Measurements from ENCODE around the gene ANTXRL.
"Not testable (repeated sequence)": the region's sequence is repeated elsewhere in the genome, so short reads cannot be mapped to it uniquely, and the experiment has no call there.

ANTXRL gene

GRCh38 chr10:46239993-46240683 is 46.7 kb upstream of the ANTXRL start:
- no peak for DNase-seq (ENCODE audit: low read depth in 1 of 2, low spot score in 1 of 2)
- no peaks in the 10 kb centered on the region for H3K27me3 ChIP-seq (ENCODE audit: insufficient read depth, poor library complexity, severe bottlenecking)
- TF ChIP-seq GABPA (IDR thresholded peaks at IDR 0.05; ENCODE audit: low read depth), result no peak
- no peak for TF ChIP-seq REST (IDR thresholded peaks at IDR 0.05; ENCODE audit: insufficient replicate concordance, low read depth)
- TF ChIP-seq SPI1 (IDR thresholded peaks at IDR 0.05; ENCODE audit: borderline replicate concordance, low read depth), result no peak
- TF ChIP-seq, protein P1, sequence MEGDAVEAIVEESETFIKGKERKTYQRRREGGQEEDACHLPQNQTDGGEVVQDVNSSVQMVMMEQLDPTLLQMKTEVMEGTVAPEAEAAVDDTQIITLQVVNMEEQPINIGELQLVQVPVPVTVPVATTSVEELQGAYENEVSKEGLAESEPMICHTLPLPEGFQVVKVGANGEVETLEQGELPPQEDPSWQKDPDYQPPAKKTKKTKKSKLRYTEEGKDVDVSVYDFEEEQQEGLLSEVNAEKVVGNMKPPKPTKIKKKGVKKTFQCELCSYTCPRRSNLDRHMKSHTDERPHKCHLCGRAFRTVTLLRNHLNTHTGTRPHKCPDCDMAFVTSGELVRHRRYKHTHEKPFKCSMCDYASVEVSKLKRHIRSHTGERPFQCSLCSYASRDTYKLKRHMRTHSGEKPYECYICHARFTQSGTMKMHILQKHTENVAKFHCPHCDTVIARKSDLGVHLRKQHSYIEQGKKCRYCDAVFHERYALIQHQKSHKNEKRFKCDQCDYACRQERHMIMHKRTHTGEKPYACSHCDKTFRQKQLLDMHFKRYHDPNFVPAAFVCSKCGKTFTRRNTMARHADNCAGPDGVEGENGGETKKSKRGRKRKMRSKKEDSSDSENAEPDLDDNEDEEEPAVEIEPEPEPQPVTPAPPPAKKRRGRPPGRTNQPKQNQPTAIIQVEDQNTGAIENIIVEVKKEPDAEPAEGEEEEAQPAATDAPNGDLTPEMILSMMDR (IDR thresholded peaks at IDR 0.05; ENCODE audit: insufficient read depth, low read length), result no peak
- no peak for TF ChIP-seq POLR2AphosphoS5 (IDR thresholded peaks at IDR 0.05; ENCODE audit: low read depth)

GRCh38 chr10:46240684-46241565 is 45.9 kb upstream of the ANTXRL start:
- Histone ChIP-seq H3K27ac (replicated peaks) (no peak overlapping the region), H3K27me3 (ENCODE audit: insufficient read depth, poor library complexity, severe bottlenecking) (no peaks in the 10 kb centered on the region), H3K4me3 (replicated peaks; ENCODE audit: insufficient read depth, low read length) (no peak overlapping the region)
- DNase-seq (ENCODE audit: low read depth in 1 of 2, low spot score in 1 of 2), result no peak
- TF ChIP-seq, protein P1 (IDR thresholded peaks at IDR 0.05; ENCODE audit: insufficient read depth, low read length), result no peak
- TF ChIP-seq SPI1 (IDR thresholded peaks at IDR 0.05; ENCODE audit: borderline replicate concordance, low read depth) (no peak), GABPA (IDR thresholded peaks at IDR 0.05; ENCODE audit: low read depth) (no peak), REST (IDR thresholded peaks at IDR 0.05; ENCODE audit: insufficient replicate concordance, low read depth) (no peak), POLR2AphosphoS5 (IDR thresholded peaks at IDR 0.05; ENCODE audit: low read depth) (no peak)

More at GRCh38 chr10:46239993-46240683, 46.7 kb upstream of the ANTXRL start:
- H3K4me3 ChIP-seq (replicated peaks; ENCODE audit: insufficient read depth, low read length), result no peak overlapping the region
- no peak overlapping the region for H3K27ac ChIP-seq (replicated peaks)

- H3K27ac ChIP-seq (replicated peaks), result no peak overlapping the region
- TF ChIP-seq SPI1 (IDR thresholded peaks at IDR 0.05; ENCODE audit: borderline replicate concordance, low read depth) (no peak), POLR2AphosphoS5 (IDR thresholded peaks at IDR 0.05; ENCODE audit: low read depth) (no peak), REST (IDR thresholded peaks at IDR 0.05; ENCODE audit: insufficient replicate concordance, low read depth) (no peak), GABPA (IDR thresholded peaks at IDR 0.05; ENCODE audit: low read depth) (no peak)
- TF ChIP-seq, protein P1 (IDR thresholded peaks at IDR 0.05; ENCODE audit: insufficient read depth, low read length), result no peak
- no peak for DNase-seq (ENCODE audit: low read depth in 1 of 2, low spot score in 1 of 2)
- H3K4me3 ChIP-seq (replicated peaks; ENCODE audit: insufficient read depth, low read length), result no peak overlapping the region
- H3K27me3 ChIP-seq (ENCODE audit: insufficient read depth, poor library complexity, severe bottlenecking), result no peaks in the 10 kb centered on the region
Observed at GRCh38 chr10:46245381-46245900, 41.4 kb upstream of the ANTXRL start.

DNA sequence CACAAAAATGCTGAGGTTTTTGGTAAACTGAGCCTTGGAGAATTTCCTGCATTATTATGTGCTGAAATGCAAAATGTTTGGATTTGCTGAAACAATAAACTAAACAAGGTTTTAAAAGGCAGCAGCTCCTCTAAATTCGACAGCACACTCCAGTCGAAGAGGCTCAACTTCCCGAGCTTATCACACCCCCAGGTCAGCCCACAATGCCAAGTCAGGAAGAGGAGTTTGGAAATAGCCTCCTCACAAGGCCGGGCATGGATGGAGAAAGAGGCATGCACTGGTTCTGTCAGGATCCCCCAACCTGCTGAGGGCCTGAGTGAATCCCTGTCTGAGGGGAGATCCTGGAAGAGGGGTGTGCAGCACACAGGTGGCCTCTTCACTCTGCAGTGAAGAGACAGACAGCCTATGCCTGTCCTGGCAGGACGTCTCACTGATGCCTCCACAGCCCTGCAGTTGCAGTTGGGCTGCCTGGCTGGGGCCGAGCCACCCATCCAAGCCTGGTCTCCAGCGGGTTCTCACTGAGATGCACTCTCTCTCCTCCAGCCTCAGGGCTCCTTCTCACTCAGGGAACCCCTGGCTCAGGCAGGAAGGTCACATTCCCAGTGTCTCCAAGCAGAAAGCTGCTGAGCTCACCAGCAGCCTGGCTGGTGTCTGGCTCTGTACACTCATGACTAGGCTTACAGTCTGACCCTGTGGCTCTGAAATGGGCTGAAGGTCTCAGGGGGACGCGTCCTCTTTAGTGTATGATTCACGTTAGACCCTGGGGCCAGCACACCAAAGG is 40.2 kb upstream of the ANTXRL start:
- H3K27ac ChIP-seq (replicated peaks); H3K27me3 ChIP-seq (ENCODE audit: insufficient read depth, poor library complexity, severe bottlenecking); DNase-seq (ENCODE audit: low read depth in 1 of 2, low spot score in 1 of 2); H3K4me3 ChIP-seq (replicated peaks; ENCODE audit: insufficient read depth, low read length): not testable (repeated sequence)

Data from HL-60 (cell line).